ENCODE data around the gene EYA4. TPM values are rescaled to one million over a fixed set of nuclear protein-coding genes. Genes with fewer than 3 reads are reported as not detected.

EYA4 gene
- total RNA-seq, 2 donors from 2014 or later, result 0.11 to 0.26 TPM

- Mint-ChIP-seq H3K27ac (no peak overlapping the region), H3K4me1 (peaks cover 8% of the 10 kb centered on the region), H3K36me3 (ENCODE audit: low read depth) (no peaks in the 10 kb centered on the region), H3K9me3 (no peaks in the 10 kb centered on the region), H3K27me3 (ENCODE audit: insufficient read depth) (no peaks in the 10 kb centered on the region), H3K4me3 (no peak overlapping the region)
- Histone ChIP-seq H3K9me3 (ENCODE audit: control insufficient read depth, low read length) (no peaks in the 10 kb centered on the region), H3K4me1 (ENCODE audit: control insufficient read depth, insufficient read depth, low read length) (no peaks in the 10 kb centered on the region), H3K4me3 (ENCODE audit: low read length) (no peak overlapping the region), H3K27ac (ENCODE audit: low read depth, low read length) (no peak overlapping the region), H3K9ac (ENCODE audit: extremely low read depth, low read length, poor library complexity, severe bottlenecking) (no peak overlapping the region), H3K27me3 (ENCODE audit: control insufficient read depth, insufficient read depth, low read length, poor library complexity, severe bottlenecking) (no peaks in the 10 kb centered on the region), H3K36me3 (ENCODE audit: control insufficient read depth, insufficient read depth, low read length) (no peaks in the 10 kb centered on the region)
- no peak for DNase-seq
- no peak for TF ChIP-seq CTCF (conservative IDR thresholded peaks at IDR 0.05)
- WGBS, 2 experiments (ENCODE audit: insufficient coverage in 1 of 2, insufficient read length in 1 of 2), result 91 to 94% methylated on average over 3 to 6 of the region's 6 CpGs
Measured at GRCh38 chr6:133504158-133504557, 263.0 kb downstream of the EYA4 start.

GRCh38 chr6:133504761-133505160 lies 263.6 kb downstream of the EYA4 start:
- 91 to 100% methylated on average over 3 of the region's 3 CpGs for WGBS, 2 experiments (ENCODE audit: insufficient coverage in 1 of 2, insufficient read length in 1 of 2)
- Mint-ChIP-seq H3K27me3 (ENCODE audit: insufficient read depth) (no peaks in the 10 kb centered on the region), H3K4me3 (no peak overlapping the region), H3K27ac (no peak overlapping the region), H3K9me3 (no peaks in the 10 kb centered on the region), H3K4me1 (peaks cover 7% of the 10 kb centered on the region), H3K36me3 (ENCODE audit: low read depth) (no peaks in the 10 kb centered on the region)
- Histone ChIP-seq H3K9me3 (ENCODE audit: control insufficient read depth, low read length) (no peaks in the 10 kb centered on the region), H3K4me3 (ENCODE audit: low read length) (no peak overlapping the region), H3K4me1 (ENCODE audit: control insufficient read depth, insufficient read depth, low read length) (no peaks in the 10 kb centered on the region), H3K9ac (ENCODE audit: extremely low read depth, low read length, poor library complexity, severe bottlenecking) (no peak overlapping the region), H3K27ac (ENCODE audit: low read depth, low read length) (no peak overlapping the region), H3K27me3 (ENCODE audit: control insufficient read depth, insufficient read depth, low read length, poor library complexity, severe bottlenecking) (no peaks in the 10 kb centered on the region), H3K36me3 (ENCODE audit: control insufficient read depth, insufficient read depth, low read length) (no peaks in the 10 kb centered on the region)
- TF ChIP-seq CTCF (conservative IDR thresholded peaks at IDR 0.05), result no peak
- no peak for DNase-seq

- 98% methylated on average over 3 of the region's 3 CpGs; no CpG with 5 or more reads in 1 of the 2 experiments for WGBS, 2 experiments (ENCODE audit: insufficient coverage in 1 of 2, insufficient read length in 1 of 2)
- no peak for TF ChIP-seq CTCF (conservative IDR thresholded peaks at IDR 0.05)
Measured at GRCh38 chr6:133505681-133506080, 264.5 kb downstream of the EYA4 start.

More at GRCh38 chr6:133505681-133506080, 264.5 kb downstream of the EYA4 start:
- H3K27me3 ChIP-seq (ENCODE audit: control insufficient read depth, insufficient read depth, low read length, poor library complexity, severe bottlenecking), result no peaks in the 10 kb centered on the region
- no peaks in the 10 kb centered on the region for H3K9me3 Mint-ChIP-seq
- H3K27ac Mint-ChIP-seq, result no peak overlapping the region
- no peak overlapping the region for H3K4me3 Mint-ChIP-seq
- H3K36me3 Mint-ChIP-seq (ENCODE audit: low read depth), result no peaks in the 10 kb centered on the region
- H3K4me1 ChIP-seq (ENCODE audit: control insufficient read depth, insufficient read depth, low read length), result no peaks in the 10 kb centered on the region
- H3K4me1 Mint-ChIP-seq, result peaks cover 7% of the 10 kb centered on the region
- no peak for DNase-seq
- no peaks in the 10 kb centered on the region for H3K27me3 Mint-ChIP-seq (ENCODE audit: insufficient read depth)
- no peak overlapping the region for H3K27ac ChIP-seq (ENCODE audit: low read depth, low read length)
- no peaks in the 10 kb centered on the region for H3K36me3 ChIP-seq (ENCODE audit: control insufficient read depth, insufficient read depth, low read length)
- H3K4me3 ChIP-seq (ENCODE audit: low read length), result no peak overlapping the region
- no peaks in the 10 kb centered on the region for H3K9me3 ChIP-seq (ENCODE audit: control insufficient read depth, low read length)
- no peak overlapping the region for H3K9ac ChIP-seq (ENCODE audit: extremely low read depth, low read length, poor library complexity, severe bottlenecking)

Data from endodermal cell (in vitro differentiated cells).